Measurements from ENCODE around the gene STAT3.
"Not testable (repeated sequence)": the region's sequence is repeated elsewhere in the genome, so short reads cannot be mapped to it uniquely, and the experiment has no call there.

STAT3 gene

DNA sequence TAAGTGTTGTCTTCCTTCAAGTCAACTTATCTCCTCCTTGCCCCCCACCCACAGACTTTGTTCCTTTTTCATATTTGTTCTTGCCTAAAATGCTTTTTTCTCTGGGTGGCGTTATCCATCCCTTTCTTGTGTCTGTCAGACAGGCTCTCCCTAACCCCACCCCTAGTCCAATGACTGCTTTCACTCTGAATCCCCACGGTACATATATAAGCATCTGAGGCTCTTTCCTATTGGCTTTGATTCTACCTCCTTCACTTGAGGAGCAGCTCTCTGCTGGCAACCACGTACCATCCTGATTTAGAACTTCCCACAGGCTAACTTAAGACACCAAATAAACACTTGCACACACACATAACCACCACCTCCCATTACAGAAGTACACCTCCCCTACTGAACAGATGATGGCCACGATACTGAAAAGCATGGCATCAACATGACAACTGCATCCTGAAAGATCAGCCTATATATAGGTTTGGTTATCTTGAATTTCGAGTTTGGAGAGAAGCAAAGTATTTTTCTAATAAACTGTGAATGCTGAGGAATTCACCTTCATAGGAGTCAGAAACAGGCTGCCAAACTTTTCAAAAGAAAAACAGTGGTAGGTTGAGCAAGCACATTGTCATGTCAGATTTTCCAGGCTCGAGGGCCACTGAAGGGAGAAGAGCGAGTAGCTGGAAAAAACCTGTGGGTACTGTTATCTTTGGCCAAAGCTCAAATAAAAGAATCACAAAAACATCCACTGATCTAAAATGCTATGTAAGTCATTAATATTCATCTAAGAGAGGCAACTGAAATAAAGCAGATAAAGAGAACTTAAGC, 24.3 kb downstream of the STAT3 start:
- no peak overlapping the region for H3K4me3 ChIP-seq (ENCODE audit: low read depth, low read length)
- TF ChIP-seq, protein P1, sequence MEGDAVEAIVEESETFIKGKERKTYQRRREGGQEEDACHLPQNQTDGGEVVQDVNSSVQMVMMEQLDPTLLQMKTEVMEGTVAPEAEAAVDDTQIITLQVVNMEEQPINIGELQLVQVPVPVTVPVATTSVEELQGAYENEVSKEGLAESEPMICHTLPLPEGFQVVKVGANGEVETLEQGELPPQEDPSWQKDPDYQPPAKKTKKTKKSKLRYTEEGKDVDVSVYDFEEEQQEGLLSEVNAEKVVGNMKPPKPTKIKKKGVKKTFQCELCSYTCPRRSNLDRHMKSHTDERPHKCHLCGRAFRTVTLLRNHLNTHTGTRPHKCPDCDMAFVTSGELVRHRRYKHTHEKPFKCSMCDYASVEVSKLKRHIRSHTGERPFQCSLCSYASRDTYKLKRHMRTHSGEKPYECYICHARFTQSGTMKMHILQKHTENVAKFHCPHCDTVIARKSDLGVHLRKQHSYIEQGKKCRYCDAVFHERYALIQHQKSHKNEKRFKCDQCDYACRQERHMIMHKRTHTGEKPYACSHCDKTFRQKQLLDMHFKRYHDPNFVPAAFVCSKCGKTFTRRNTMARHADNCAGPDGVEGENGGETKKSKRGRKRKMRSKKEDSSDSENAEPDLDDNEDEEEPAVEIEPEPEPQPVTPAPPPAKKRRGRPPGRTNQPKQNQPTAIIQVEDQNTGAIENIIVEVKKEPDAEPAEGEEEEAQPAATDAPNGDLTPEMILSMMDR (conservative IDR thresholded peaks at IDR 0.05; ENCODE audit: low read depth, low read length) = no peak
- peak; percentile 90 for DNase-seq (ENCODE audit: low read depth)

DNA sequence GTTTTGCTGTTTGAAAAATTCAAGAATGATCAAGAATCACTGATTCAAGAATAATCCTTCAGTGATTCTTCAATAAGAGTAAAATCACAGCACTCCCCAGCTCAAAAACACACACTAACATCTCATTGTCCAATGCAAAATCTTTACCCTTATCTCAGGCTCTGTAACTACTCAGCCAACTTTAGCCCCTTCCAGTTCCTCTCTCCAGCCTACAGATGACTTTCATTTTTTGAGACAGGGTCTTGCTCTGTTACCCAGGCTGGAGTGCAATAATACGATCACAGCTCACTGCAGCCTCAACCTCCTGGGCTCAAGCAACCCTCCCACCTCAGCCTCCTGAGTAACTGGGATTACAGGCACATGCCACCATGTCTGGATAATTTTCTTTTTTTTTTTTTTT, 25.0 kb downstream of the STAT3 start:
- TF ChIP-seq, protein P1 (conservative IDR thresholded peaks at IDR 0.05; ENCODE audit: low read depth, low read length) = no peak

DNA sequence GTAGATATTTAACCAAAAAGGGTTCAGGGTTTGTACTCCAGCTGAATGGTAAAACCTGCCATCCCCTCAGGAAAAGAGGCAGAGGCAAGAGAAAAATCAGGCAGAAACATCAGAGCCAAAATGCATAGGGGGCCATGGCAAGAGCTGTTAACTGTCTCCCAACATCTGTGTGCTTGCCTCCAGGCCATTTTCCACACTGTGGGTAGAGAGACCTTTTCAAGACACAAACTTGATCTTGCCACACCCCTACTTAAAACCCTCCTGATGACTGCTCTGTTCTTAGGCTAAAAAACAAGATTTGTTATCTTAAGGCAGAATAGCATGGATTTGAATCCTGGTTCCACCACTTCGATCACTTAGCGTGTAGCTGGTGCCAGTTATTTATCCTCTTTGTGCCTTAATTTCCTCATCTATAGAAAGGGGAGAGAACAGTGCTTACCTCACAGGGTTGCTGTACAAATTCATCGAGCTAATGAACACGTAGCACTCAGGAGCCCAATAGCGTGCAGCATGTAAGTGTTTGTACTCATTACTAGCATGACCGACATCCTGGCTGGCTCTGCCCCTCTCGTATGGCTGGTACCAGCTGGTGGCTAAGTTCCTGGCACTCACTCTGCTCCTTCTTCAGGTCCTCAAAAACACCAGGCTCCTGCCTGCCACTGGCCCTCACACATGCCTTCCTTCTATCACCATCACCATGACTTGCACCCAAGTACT, 25.8 kb downstream of the STAT3 start:
- TF ChIP-seq, protein P1 (conservative IDR thresholded peaks at IDR 0.05; ENCODE audit: low read depth, low read length) = no peak
- no peak for DNase-seq (ENCODE audit: low read depth)
- H3K4me3 ChIP-seq (ENCODE audit: low read depth, low read length) = no peak overlapping the region

More for the DNA sequence above, 25.0 kb downstream of the STAT3 start:
- DNase-seq (ENCODE audit: low read depth) = no peak
- H3K4me3 ChIP-seq (ENCODE audit: low read depth, low read length) = no peak overlapping the region

DNA sequence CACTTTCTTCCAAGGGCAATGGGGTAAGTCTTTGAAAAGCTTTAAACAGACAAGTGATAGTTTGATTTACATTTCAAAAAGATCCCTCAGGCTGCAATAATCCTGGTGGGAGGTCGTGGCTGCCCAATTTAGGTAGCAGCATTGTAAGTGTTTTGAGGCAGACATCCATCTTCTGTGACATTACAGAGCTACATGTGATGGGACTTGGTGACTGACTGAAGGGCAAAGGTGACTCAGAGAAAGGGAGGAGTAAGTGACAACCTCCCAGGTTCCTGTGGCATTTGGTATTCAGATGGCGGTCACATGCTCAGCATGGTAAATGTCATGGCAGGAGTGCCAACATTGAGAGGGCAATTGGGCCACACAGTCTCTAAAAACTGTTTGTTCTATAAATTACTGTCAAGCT, 26.5 kb downstream of the STAT3 start:
- no peak overlapping the region for H3K4me3 ChIP-seq (ENCODE audit: low read depth, low read length)
- no peak for DNase-seq (ENCODE audit: low read depth)
- TF ChIP-seq, protein P1 (conservative IDR thresholded peaks at IDR 0.05; ENCODE audit: low read depth, low read length) = no peak

DNA sequence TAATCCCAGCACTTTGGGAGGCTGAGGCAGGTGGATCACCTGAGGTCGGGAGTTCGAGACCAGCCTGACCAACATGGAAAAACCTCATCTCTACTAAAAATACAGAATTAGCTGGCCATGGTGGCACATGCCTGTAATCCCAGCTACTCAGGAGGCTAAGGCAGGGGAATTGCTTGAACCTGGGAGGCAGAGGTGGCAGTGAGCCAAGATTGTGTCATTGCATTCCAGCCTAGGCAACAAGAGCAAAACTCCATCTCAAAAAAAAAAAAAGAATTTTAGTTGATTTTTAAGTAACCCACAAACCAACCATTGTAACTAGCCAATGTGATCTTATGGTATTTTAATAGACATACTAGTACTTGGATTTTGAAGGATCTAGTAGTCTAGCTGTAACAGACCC, 27.9 kb downstream of the STAT3 start:
- H3K4me3 ChIP-seq (ENCODE audit: low read depth, low read length); DNase-seq (ENCODE audit: low read depth): not testable (repeated sequence)

DNA sequence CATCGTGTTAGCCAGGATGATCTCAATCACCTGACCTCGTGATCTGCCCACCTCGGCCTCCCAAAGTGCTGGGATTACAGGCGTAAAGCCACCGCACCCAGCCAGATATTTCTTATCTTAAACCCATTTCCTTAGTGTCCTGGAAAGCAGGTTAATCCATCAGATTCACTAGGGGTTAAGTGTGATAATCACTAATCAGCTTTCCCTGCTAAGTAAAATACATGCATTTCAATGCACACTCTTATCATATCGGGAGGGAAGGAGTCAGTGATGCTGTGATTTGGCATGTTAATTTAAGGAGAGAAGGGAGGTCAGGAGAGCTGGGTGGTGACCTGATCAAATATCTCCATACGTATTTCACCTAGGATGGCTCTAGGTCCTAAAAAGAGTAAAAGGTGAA, 29.1 kb downstream of the STAT3 start:
- TF ChIP-seq, protein P1 (conservative IDR thresholded peaks at IDR 0.05; ENCODE audit: low read depth, low read length) = no peak

DNA sequence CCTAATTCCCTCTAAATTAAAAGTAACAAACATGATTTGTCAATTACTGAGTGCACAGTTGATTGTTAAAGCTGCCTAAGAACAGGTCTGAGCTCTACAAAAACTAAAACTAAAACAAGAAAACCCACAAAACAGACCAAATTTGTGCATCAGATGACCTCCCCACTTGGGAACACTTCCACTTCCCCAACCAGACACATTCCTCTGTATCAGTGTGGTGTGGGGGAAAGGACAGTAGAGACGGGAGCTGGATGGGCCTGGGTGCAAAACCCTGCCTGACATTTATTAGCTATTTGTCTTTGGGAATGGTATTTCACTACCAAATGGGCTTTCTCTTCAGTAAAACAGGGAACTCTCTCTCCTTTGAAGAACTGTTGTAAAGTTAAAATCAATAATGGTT, 29.8 kb downstream of the STAT3 start:
- TF ChIP-seq, protein P1 (conservative IDR thresholded peaks at IDR 0.05; ENCODE audit: low read depth, low read length) = no peak
- DNase-seq (ENCODE audit: low read depth) = no peak
- no peak overlapping the region for H3K4me3 ChIP-seq (ENCODE audit: low read depth, low read length)

More for the DNA sequence above, 29.1 kb downstream of the STAT3 start:
- H3K4me3 ChIP-seq (ENCODE audit: low read depth, low read length) = no peak overlapping the region
- no peak for DNase-seq (ENCODE audit: low read depth)

Measured in choroid plexus epithelial cell (primary cell).